Fibroblast of villous mesenchyme (primary cell): ENCODE measurements around the gene CD151. TPM values are rescaled to one million over a fixed set of nuclear protein-coding genes. Genes with fewer than 3 reads are reported as not detected.

Source experiments
- DNase-seq: peaks from one replicate; pipeline ENCODE4 v3.0.0-alpha.2; 2010; ENCODE audit warnings: low read depth
- H3K4me3 ChIP-seq: 2 replicates; pipeline ENCODE4 v1.5.1; 2011; ENCODE audit warnings: low read depth, mild to moderate bottlenecking, low read length
- CTCF ChIP-seq: IDR thresholded peaks from 2 replicates; pipeline ENCODE4 v1.5.1; 2012; ENCODE audit warnings: low read depth, mild to moderate bottlenecking, low read length; ENCODE audit not compliant: insufficient read depth
- total RNA-seq: library from RNA; depleted of rRNA; stranded (reverse); fragments of >200 nt; gene quantifications from 2 replicates; pipeline ENCODE4 v1.2.3, GENCODE V29; 2012

Gene CD151
- total RNA-seq, 1 donor = 218 TPM

GRCh38 chr11:830295-831117 is 2.2 kb upstream of the CD151 start:
- no peak for TF ChIP-seq CTCF
- H3K4me3 ChIP-seq = peak overlapping the region; percentile 46
- peak; percentile 63 for DNase-seq

GRCh38 chr11:831118-831864 is 1.5 kb upstream of the CD151 start:
- no peak for TF ChIP-seq CTCF
- no peak overlapping the region for H3K4me3 ChIP-seq
- DNase-seq = no peak

GRCh38 chr11:831961-832528 is 707 bp upstream of the CD151 start:
- peak overlapping the region; percentile 57 for H3K4me3 ChIP-seq

GRCh38 chr11:833114-833791 is 501 bp downstream of the CD151 start:
- peak overlapping the region; percentile 72 for H3K4me3 ChIP-seq
- DNase-seq = no peak
- TF ChIP-seq CTCF = no peak

More at GRCh38 chr11:831961-832528, 707 bp upstream of the CD151 start:
- no peak for TF ChIP-seq CTCF
- DNase-seq = no peak

- no peak for TF ChIP-seq CTCF
- H3K4me3 ChIP-seq = peak overlapping the region; percentile 72
- DNase-seq = no peak
Measured at GRCh38 chr11:833849-834311, 1.1 kb downstream of the CD151 start.
